K562 (cell line): Measurements from ENCODE around the gene S100A1. TPM values are rescaled to one million over a fixed set of nuclear protein-coding genes. Genes with fewer than 3 reads are reported as not detected.

ENCODE experiments used
- ELK3 ChIP-seq: fragments of 450-650 bp; formaldehyde crosslinking; IDR thresholded peaks from 2 replicates; pipeline ENCODE4 v1.4.0; 2020; ENCODE audit warnings: mild to moderate bottlenecking
- FOXK1 ChIP-seq: sonication (generic); formaldehyde crosslinking; IDR thresholded peaks from 2 replicates; pipeline ENCODE4 v1.8.0; 2022; ENCODE audit warnings: missing genetic modification reagents, mild to moderate bottlenecking, borderline replicate concordance
- FOXP4 ChIP-seq: sonication (generic); formaldehyde crosslinking; IDR thresholded peaks from 2 replicates; pipeline ENCODE4 v1.8.0; 2022; ENCODE audit warnings: mild to moderate bottlenecking, missing genetic modification reagents, borderline replicate concordance
- JUN ChIP-seq, 2 experiments: sonication (generic) in 1 of 2; formaldehyde crosslinking in 1 of 2; IDR thresholded peaks; 2 replicates each; pipeline versions ENCODE4 v1.6.1 to v1.8.0; 2012 to 2022; ENCODE audit warnings: borderline replicate concordance in 2 of 2, mild to moderate bottlenecking in 2 of 2, improper control_type of control experiment in 1 of 2, low read depth in 1 of 2, low read length in 1 of 2, missing genetic modification reagents in 1 of 2
- MCM3 ChIP-seq: fragments of 450-650 bp; IDR thresholded peaks from 2 replicates; pipeline ENCODE4 v1.6.1; 2016
- NFIX ChIP-seq: fragments of 250-450 bp; sonication (Bioruptor Pico); IDR thresholded peaks from 2 replicates; pipeline ENCODE4 v1.4.0; 2020; ENCODE audit warnings: low read depth, mild to moderate bottlenecking, moderate library complexity
- PRMT5 ChIP-seq: sonication (generic); formaldehyde crosslinking; IDR thresholded peaks from 2 replicates; pipeline ENCODE4 v1.5.0; 2020; ENCODE audit warnings: missing genetic modification reagents
- RBM15 ChIP-seq: fragments of 200-400 bp; formaldehyde crosslinking; IDR thresholded peaks from 2 replicates; pipeline ENCODE4 v1.6.1; 2018; ENCODE audit warnings: mild to moderate bottlenecking, low read length, moderate library complexity; ENCODE audit not compliant: insufficient read depth
- SMARCE1 ChIP-seq: fragments of 450-650 bp; IDR thresholded peaks from 2 replicates; pipeline ENCODE4 v1.7.1; 2016; ENCODE audit warnings: mild to moderate bottlenecking
- ZFPM2 ChIP-seq: fragments of 250-450 bp; sonication (Bioruptor Pico); IDR thresholded peaks from 2 replicates; pipeline ENCODE4 v1.5.1; 2022; ENCODE audit warnings: mild to moderate bottlenecking
- ZNF217 ChIP-seq: sonication (generic); formaldehyde crosslinking; IDR thresholded peaks from 2 replicates; pipeline ENCODE4 v1.8.0; 2022; ENCODE audit warnings: mild to moderate bottlenecking, missing genetic modification reagents
- ZNF407 ChIP-seq: fragments of 450-650 bp; IDR thresholded peaks from 2 replicates; pipeline ENCODE4 v1.6.1; 2016; ENCODE audit warnings: low read depth
- polyA plus RNA-seq, 8 experiments: library from polyadenylated mRNA; depleted of rRNA in 4 of 8; stranded (reverse) in 5 of 8; unstranded in 3 of 8; fragments of >200 nt; fragmentation: Nextera tagmentation in 2 of 8; fragmentation: Illumina TruSeq in 1 of 8; extraction: Ambion mirVana in 2 of 8; extraction: Trizol in 1 of 8; gene quantifications; 2 replicates each; pipeline versions ENCODE4 v1.2.1 to v1.2.3, GENCODE V29; 2011 to 2014; ENCODE audit warnings: inconsistent platforms in 1 of 8, missing spikeins in 1 of 8
- total RNA-seq, 7 experiments: library from RNA; depleted of rRNA in 6 of 7; stranded (reverse); fragments of >200 nt in 6 of 7; fragmentation: Illumina TruSeq in 2 of 7; extraction: Trizol in 2 of 7; gene quantifications; 2 replicates each; pipeline versions ENCODE4 v1.2.1 to v1.2.3, GENCODE V29; 2011 to 2021; ENCODE audit warnings: low replicate concordance in 1 of 7

The S100A1 gene
- total and polyA plus RNA-seq, 9 of the 15 experiments (the other 6 are each of a cell fraction or from before 2014, with no cell fraction given), result 0.44 to 30.1 (median 12.7) TPM

GRCh38 chr1:153597206-153597605 is 31.0 kb upstream of the S100A1 start (continued):
- no peak for TF ChIP-seq ELK3 (CRISPR knock-in tag)
- no peak for TF ChIP-seq PRMT5 (CRISPR knock-in tag)
- TF ChIP-seq RBM15, result no peak
- peak; percentile 90 for TF ChIP-seq JUN (IDR thresholded peaks at IDR 0.05; ENCODE audit: borderline replicate concordance, low read depth, low read length)
- no peak for TF ChIP-seq JUN (CRISPR knock-in tag; IDR thresholded peaks at IDR 0.05; ENCODE audit: borderline replicate concordance)
- no peak for TF ChIP-seq FOXK1
- no peak for TF ChIP-seq ZFPM2 (CRISPR knock-in tag)
- TF ChIP-seq ZNF217 (CRISPR knock-in tag), result no peak
- TF ChIP-seq SMARCE1, result no peak; the same call in 1 of the 2 replicates
- TF ChIP-seq FOXP4 (CRISPR knock-in tag), result no peak
- TF ChIP-seq MCM3, result no peak
- TF ChIP-seq NFIX (CRISPR knock-in tag), result no peak
- TF ChIP-seq ZNF407, result no peak
